DMS79 treated with DMSO at 0.1 percent for 48 hours (cell line): ENCODE data around the gene CDK5RAP2.

ENCODE experiments used
- DNase-seq: peaks from one replicate; lab custom pipeline; 2025; lab: John Stamatoyannopoulos, UW

The CDK5RAP2 gene

GRCh38 chr9:120436446-120436845 is 143.5 kb downstream of the CDK5RAP2 start:
- DNase-seq = no peak

DNA sequence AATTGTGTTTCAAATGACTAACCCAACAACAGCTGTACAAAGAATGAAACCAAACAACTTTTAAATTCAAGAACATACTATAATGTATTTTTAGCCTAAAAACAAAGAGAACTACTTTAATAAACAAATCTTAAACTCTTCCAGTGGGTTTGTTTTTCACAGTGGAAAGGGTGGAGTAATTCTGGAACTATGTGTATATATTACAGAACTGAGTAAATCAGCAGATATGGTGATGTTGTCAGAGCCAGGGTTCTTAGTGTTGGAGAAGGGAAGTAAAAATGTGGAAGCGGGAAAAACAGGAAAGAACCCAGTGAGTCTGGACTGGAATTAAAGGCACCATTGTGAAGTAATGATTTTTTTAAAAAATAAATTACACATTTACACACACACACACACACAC is 144.9 kb downstream of the CDK5RAP2 start:
- no peak for DNase-seq

- no peak for DNase-seq
Measured at GRCh38 chr9:120434532-120434931, 145.4 kb downstream of the CDK5RAP2 start.

DNA sequence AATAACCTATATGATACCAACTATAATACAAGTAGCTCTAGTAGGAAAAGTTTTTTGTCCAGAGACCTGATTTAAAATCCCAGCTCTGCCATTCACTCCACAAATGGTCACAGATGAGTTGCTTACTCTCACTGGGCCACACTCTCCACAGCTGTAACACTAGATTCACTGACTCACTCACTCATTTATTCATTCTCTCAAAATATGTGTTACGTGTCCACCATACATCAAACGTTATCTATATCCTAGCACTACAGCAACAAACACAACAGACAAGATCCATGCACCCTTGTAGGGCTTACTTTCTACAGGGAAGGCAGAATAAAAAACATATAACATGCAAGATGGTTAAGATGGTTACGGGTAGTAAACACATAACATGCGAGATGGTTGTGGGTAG is 146.3 kb downstream of the CDK5RAP2 start:
- no peak for DNase-seq

DNA sequence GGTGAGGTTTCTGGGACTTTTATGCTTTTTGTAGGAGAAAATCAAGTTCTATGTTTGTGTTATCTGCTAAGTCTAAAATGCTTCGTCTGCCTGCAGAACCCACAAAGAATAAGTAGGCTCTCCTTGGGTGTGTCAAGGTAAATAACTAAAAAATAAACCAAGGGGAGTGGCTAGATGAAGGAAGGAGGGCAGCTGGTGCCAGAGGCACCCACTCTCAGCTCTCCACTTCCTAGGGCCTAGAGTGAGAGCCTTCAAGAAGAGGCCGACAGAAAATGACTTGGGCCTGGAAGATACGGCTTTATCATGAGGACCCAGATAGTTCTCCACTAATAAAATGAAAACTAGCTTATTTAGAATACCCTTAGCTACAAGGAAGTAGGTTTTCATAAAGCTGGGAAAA is 147.4 kb downstream of the CDK5RAP2 start:
- no peak for DNase-seq

- DNase-seq = no peak
Measured at GRCh38 chr9:120431268-120431667, 148.7 kb downstream of the CDK5RAP2 start.

DNA sequence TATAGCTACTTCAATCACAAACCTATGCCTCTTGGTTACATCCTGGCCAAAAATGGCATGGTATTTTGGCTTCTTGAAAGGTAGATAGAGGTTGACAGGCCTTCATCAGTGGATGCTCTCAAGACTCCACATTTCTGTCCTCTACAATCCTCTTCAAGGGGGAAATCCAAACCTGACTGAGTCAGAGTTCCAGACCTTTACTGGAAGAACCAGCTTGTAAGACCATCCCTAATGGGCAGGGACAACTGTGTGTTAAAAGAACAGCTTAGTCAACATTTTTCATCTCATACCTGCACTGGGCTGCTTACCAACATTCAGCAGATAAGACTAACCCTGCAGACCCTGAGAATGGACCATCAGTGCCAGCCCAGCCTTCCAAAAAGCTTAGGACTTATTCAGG is 155.7 kb downstream of the CDK5RAP2 start:
- no peak for DNase-seq

- no peak for DNase-seq
Measured at GRCh38 chr9:120423812-120424211, 156.2 kb downstream of the CDK5RAP2 start.

DNA sequence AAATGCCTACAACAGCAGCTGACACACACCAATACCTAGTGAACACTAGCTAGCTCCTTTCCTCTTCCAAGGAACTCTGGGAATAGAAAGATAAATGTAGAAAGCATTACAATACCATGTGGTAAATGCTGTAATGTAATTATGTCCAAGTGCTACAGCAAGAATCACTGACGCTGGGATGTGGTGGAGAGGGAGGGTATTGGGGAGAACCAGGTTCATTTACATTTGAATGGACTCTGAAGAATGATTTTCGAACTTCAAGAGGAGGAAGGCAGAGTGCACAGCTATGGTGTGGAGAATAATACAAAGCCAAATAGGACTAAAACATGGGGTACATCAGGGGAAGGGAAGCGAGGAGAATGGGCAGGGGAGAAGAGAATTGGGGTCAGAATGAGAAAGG is 158.0 kb downstream of the CDK5RAP2 start:
- DNase-seq = no peak

DNA sequence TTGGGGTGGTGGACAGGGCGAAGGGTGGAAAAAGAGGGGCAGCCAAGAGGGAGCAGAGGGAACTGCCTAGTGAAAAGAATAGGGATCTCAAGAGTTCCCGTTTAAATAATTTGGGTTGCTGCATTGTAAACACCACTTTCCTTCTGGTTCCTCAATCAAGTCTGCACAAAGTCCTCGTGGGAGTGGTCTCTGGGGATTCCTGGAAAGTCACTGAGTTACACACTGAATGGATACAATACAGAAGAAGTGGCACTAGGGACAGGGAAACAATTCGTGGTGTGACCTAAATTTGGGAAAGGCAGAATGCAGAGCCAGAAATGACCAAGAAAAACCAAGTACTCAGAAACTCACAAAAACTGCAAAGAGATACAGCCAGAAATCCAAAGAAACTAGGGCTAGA is 161.7 kb downstream of the CDK5RAP2 start:
- no peak for DNase-seq

DNA sequence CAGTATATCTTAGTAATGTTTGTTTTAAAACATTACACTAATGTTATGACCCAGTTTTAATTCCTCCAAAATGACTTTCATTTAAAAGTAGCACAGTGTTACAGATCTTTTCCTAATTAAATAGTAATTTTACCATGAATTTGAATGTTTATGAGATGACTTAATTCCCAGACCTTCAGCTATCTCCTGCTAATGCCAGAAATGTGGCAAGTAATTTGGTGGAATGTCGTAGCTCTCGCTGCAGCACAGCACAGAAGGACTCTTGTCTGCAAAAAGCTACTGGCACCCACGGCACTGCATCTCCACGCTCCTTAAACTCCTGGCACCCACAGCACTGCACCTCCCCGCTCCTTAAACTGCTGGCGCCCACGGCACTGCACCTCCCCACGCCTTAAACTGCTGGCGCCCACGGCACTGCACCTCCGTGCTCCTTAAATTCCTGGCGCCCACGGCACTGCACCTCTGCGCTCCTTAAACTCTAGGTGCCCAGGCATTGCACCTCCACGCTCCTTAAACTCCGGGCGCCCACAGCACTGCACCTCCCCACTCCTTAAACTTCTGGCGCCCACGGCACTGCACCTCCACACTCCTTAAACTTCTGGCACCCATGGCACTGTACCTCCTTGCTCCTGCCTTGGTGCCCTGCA is 163.1 kb downstream of the CDK5RAP2 start:
- DNase-seq = no peak

- no peak for DNase-seq
Measured at GRCh38 chr9:120413121-120414048, 166.6 kb downstream of the CDK5RAP2 start.

GRCh38 chr9:120412425-120412951 is 167.5 kb downstream of the CDK5RAP2 start:
- no peak for DNase-seq

DNA sequence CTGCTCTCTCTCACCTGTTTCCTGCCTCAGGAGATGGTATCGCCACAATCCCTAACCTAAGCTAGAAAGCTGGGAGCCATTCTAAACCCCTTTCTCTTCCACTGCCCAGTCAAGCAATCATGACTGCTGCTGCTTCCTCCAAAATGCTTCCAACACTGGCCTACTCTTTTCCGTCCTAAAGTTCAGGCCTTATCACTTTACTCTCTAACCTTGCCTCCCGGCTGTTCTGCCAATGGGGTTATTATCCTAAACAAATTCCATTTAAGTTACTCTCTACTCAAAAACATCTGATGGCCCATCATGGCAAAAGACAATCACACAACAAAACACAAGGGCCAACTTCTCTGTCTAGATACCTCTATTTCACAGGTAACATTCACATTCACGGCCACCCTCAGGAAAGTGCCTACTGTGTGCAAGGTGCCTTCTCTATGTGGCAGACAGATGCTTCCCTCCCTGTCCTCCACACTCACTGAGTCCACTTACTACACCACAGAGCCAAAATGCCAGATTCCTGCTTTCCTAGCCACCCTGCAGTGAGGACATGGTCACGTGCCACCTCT is 168.0 kb downstream of the CDK5RAP2 start:
- no peak for DNase-seq

DNA sequence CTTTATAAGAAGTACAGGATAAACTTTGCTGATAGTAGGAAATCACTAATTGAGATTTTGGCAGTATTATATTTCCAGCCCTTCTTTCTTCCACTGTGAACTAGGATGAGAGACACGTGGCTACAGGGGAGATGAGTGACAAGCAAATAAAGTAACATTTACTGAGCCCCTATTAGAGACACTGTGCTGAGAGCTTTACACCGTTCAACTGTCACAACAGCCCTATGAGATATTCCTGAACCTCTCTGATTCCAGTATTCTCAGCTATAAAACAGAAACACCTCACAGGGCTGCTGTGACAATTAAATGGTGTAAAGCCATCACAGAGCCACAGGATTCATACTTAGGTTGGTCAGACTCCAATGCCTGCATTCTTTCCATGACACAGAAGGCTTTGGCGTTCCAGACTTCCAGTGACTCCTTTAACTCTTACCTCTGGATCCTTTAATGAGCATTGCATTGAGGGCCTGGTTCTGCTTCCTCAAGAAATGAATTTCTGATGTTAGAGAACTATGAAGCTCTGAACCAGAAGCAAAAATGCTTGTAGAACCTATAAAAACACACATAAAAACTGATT is 169.0 kb downstream of the CDK5RAP2 start:
- no peak for DNase-seq

- no peak for DNase-seq
Measured at GRCh38 chr9:120408680-120409258, 171.2 kb downstream of the CDK5RAP2 start.

GRCh38 chr9:120405860-120406259 is 174.1 kb downstream of the CDK5RAP2 start:
- DNase-seq = no peak

GRCh38 chr9:120405134-120405533 is 174.8 kb downstream of the CDK5RAP2 start:
- no peak for DNase-seq

GRCh38 chr9:120403543-120403856 is 176.5 kb downstream of the CDK5RAP2 start:
- no peak for DNase-seq

DNA sequence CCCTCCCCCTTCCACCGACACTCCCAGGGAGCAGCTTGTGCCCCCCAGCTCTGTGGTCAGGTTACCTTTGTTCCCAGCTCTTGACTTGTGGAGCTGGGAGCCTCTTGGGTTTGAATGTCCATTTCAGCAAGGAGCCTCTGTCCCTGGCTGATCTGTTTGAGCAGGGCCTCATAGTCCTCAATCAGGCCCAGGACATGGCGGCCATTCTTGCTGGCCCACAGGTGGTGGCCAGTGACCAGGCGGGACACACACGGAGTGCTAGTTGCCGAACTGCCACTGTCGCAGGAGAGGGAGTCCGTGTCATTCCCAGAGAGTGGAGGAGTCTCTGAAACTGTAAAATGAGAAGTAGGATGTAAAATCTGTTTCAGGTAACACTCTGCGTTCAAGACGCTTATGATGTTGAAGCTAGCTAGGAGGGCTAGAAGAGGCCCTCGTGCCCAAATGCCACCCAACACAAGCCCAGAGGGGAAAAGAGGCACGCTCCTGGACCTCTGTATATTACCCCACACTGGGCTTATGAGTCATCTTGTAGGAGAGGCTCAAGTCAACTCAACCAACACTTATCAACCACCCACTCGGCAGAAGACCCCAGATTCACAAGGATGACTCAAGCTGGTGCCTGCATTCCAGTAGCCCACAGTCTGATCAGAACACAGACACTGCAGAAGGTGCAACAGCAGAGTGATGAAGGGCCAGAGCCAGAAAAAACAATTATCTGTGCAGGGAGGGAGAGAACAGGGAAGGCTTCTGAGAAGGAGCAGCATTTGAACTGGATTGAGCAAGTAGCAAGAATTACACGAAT is 177.0 kb downstream of the CDK5RAP2 start:
- no peak for DNase-seq

GRCh38 chr9:120399940-120400339 is 180.0 kb downstream of the CDK5RAP2 start:
- no peak for DNase-seq
